ENCODE results near the gene BEAN1.

BEAN1 gene

DNA sequence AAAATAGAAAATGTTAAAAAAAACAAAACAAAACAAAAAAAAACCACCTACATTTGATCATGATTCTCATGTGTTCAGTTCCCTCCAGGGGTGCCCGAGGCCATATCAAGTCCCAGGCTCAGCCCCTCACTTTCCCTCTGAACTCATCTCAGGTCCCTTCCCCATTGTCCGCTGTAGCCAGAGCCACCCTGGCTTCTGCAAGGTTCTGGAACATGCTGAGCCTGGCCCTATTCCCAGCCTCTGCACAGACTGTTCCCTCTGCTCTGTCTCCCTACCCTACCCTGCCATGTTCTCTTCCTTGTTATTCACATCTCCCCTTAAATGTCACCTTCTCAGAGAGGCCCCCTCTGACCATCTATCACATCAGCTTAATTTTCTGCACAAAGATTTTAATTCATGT lies 75.9 kb downstream of the BEAN1 start:
- no peak for DNase-seq (ENCODE audit: low read depth in 1 of 2, low spot score in 1 of 2)
- no peak overlapping the region for H3K4me3 ChIP-seq (replicated peaks; ENCODE audit: insufficient read depth, low read length)
- H3K27me3 ChIP-seq (ENCODE audit: insufficient read depth, poor library complexity, severe bottlenecking), result no peaks in the 10 kb centered on the region
- no peak for TF ChIP-seq SPI1 (IDR thresholded peaks at IDR 0.05; ENCODE audit: borderline replicate concordance, low read depth)
- TF ChIP-seq, protein P1, sequence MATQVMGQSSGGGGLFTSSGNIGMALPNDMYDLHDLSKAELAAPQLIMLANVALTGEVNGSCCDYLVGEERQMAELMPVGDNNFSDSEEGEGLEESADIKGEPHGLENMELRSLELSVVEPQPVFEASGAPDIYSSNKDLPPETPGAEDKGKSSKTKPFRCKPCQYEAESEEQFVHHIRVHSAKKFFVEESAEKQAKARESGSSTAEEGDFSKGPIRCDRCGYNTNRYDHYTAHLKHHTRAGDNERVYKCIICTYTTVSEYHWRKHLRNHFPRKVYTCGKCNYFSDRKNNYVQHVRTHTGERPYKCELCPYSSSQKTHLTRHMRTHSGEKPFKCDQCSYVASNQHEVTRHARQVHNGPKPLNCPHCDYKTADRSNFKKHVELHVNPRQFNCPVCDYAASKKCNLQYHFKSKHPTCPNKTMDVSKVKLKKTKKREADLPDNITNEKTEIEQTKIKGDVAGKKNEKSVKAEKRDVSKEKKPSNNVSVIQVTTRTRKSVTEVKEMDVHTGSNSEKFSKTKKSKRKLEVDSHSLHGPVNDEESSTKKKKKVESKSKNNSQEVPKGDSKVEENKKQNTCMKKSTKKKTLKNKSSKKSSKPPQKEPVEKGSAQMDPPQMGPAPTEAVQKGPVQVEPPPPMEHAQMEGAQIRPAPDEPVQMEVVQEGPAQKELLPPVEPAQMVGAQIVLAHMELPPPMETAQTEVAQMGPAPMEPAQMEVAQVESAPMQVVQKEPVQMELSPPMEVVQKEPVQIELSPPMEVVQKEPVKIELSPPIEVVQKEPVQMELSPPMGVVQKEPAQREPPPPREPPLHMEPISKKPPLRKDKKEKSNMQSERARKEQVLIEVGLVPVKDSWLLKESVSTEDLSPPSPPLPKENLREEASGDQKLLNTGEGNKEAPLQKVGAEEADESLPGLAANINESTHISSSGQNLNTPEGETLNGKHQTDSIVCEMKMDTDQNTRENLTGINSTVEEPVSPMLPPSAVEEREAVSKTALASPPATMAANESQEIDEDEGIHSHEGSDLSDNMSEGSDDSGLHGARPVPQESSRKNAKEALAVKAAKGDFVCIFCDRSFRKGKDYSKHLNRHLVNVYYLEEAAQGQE (IDR thresholded peaks at IDR 0.05; ENCODE audit: insufficient replicate concordance, low read depth), result no peak
- TF ChIP-seq, protein P2, sequence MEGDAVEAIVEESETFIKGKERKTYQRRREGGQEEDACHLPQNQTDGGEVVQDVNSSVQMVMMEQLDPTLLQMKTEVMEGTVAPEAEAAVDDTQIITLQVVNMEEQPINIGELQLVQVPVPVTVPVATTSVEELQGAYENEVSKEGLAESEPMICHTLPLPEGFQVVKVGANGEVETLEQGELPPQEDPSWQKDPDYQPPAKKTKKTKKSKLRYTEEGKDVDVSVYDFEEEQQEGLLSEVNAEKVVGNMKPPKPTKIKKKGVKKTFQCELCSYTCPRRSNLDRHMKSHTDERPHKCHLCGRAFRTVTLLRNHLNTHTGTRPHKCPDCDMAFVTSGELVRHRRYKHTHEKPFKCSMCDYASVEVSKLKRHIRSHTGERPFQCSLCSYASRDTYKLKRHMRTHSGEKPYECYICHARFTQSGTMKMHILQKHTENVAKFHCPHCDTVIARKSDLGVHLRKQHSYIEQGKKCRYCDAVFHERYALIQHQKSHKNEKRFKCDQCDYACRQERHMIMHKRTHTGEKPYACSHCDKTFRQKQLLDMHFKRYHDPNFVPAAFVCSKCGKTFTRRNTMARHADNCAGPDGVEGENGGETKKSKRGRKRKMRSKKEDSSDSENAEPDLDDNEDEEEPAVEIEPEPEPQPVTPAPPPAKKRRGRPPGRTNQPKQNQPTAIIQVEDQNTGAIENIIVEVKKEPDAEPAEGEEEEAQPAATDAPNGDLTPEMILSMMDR (IDR thresholded peaks at IDR 0.05; ENCODE audit: insufficient read depth, low read length), result no peak
- TF ChIP-seq POLR2AphosphoS5 (IDR thresholded peaks at IDR 0.05; ENCODE audit: low read depth), result no peak
- no peak for TF ChIP-seq GABPA (IDR thresholded peaks at IDR 0.05; ENCODE audit: low read depth)
- no peak overlapping the region for H3K27ac ChIP-seq (replicated peaks)

DNA sequence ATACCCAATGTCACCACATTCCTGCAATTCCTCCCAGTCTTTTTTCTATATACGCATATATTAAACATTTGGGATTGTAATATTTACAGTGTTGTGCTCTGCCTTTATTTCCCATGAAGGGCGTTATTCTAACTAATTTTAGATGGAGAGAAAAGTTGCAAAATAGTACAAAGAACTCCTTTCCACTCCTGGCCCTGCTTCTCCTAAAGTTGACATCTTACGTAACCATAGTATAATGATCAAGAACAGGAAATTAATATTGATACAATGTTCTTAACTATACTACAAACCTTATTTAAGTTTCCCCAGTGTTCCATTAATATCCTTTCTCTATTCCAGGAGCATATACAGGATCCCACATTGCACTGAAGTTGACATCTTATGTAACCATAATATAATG lies 76.5 kb downstream of the BEAN1 start:
- DNase-seq (ENCODE audit: low read depth in 1 of 2, low spot score in 1 of 2), result no peak
- TF ChIP-seq, protein P2 (IDR thresholded peaks at IDR 0.05; ENCODE audit: insufficient read depth, low read length), result no peak
- TF ChIP-seq, protein P1 (IDR thresholded peaks at IDR 0.05; ENCODE audit: insufficient replicate concordance, low read depth), result no peak
- TF ChIP-seq POLR2AphosphoS5 (IDR thresholded peaks at IDR 0.05; ENCODE audit: low read depth), result no peak
- H3K27ac ChIP-seq (replicated peaks), result no peak overlapping the region
- no peak overlapping the region for H3K4me3 ChIP-seq (replicated peaks; ENCODE audit: insufficient read depth, low read length)
- no peaks in the 10 kb centered on the region for H3K27me3 ChIP-seq (ENCODE audit: insufficient read depth, poor library complexity, severe bottlenecking)

DNA sequence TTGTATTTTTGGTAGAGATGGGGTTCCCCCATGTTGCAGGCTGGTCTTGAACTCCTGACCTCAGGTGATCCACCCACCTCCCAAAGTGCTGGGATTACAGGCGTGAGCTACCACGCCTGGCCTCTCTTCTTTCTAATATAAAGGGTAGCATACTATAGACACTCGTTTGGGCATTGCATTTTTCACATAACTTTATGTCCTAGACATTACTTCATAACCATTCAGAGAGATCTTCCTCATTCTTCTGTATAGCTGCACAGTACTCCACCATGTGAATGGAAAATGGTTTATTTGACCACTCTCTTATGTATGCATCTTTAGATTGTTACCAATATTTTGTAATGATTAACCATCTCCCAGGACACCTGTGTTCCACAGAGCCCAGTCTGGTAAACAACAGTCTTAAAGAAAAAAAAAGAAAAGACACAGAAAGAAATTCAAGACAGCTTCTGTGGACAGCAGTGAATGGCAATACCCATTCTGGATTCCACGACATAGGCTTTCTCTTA lies 80.7 kb downstream of the BEAN1 start:
- H3K27me3 ChIP-seq (ENCODE audit: insufficient read depth, poor library complexity, severe bottlenecking), result no peaks in the 10 kb centered on the region
- H3K4me3 ChIP-seq (replicated peaks; ENCODE audit: insufficient read depth, low read length), result no peak overlapping the region
- no peak for DNase-seq (ENCODE audit: low read depth in 1 of 2, low spot score in 1 of 2)
- TF ChIP-seq, protein P1 (IDR thresholded peaks at IDR 0.05; ENCODE audit: insufficient replicate concordance, low read depth), result no peak
- no peak for TF ChIP-seq POLR2AphosphoS5 (IDR thresholded peaks at IDR 0.05; ENCODE audit: low read depth)
- no peak for TF ChIP-seq GABPA (IDR thresholded peaks at IDR 0.05; ENCODE audit: low read depth)
- TF ChIP-seq, protein P2 (IDR thresholded peaks at IDR 0.05; ENCODE audit: insufficient read depth, low read length), result no peak
- no peak for TF ChIP-seq SPI1 (IDR thresholded peaks at IDR 0.05; ENCODE audit: borderline replicate concordance, low read depth)
- no peak overlapping the region for H3K27ac ChIP-seq (replicated peaks)

Measured in HL-60 (cell line).